Tibial nerve (tissue), 3 donors: ENCODE measurements around the gene PPP1R1B.

Experiments
- POLR2A ChIP-seq, 2 donors: fragments of 450-650 bp; IDR thresholded peaks; one replicate each; pipeline ENCODE4 v1.6.1; 2017; ENCODE audit warnings: antibody characterized with exemption in 2 of 2, mild to moderate bottlenecking in 2 of 2, moderate library complexity in 2 of 2
- TF ChIP-seq, protein P1 (sequence below), 5 experiments: fragments of 200-600 bp in 3 of 5; fragments of 450-650 bp in 2 of 5; sonication (generic) in 3 of 5; IDR thresholded peaks; one replicate each; pipeline ENCODE4 v1.5.1; 2016 to 2019; ENCODE audit warnings: antibody characterized with exemption in 5 of 5, mild to moderate bottlenecking in 3 of 5, moderate library complexity in 2 of 5

DNA sequence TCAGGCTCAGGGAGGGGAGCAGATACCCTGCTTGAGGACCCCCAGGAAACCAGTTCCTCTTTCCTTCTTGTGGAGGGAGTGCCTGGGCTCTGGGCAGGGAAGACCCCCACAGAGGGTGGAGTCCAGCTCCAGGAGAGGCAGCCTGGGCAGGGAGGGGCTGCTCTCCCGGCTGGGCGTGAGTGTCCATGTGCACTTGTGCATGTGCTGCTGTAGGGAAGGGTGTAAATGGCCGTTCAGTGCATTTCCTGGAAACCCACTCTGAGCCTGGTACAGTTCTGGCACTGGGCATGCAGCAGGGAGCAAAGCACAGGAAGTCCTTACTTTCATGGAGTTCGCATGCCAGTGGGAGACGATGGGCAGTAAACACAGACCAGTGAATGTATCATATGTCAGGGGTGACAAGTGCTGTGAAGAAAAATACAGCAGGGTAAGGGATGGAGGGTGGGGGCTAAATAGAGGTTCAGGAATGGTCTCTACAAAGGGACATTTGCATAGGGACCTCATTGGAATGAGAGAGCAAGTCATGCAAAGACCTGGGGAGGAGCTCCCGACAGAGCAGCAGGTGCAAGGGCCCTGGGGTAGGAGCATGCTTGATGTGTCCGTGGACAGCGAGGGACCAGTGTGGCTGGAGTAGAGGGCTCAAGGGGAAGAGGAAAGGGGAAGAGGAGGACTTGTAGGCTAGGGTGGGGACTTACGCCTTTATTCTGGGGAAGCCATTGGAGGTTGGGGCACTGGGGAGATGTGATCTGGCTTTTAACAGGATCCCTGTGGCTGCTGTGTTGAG, 15.7 kb downstream of the PPP1R1B start:
- TF ChIP-seq, protein P1, sequence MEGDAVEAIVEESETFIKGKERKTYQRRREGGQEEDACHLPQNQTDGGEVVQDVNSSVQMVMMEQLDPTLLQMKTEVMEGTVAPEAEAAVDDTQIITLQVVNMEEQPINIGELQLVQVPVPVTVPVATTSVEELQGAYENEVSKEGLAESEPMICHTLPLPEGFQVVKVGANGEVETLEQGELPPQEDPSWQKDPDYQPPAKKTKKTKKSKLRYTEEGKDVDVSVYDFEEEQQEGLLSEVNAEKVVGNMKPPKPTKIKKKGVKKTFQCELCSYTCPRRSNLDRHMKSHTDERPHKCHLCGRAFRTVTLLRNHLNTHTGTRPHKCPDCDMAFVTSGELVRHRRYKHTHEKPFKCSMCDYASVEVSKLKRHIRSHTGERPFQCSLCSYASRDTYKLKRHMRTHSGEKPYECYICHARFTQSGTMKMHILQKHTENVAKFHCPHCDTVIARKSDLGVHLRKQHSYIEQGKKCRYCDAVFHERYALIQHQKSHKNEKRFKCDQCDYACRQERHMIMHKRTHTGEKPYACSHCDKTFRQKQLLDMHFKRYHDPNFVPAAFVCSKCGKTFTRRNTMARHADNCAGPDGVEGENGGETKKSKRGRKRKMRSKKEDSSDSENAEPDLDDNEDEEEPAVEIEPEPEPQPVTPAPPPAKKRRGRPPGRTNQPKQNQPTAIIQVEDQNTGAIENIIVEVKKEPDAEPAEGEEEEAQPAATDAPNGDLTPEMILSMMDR (IDR thresholded peaks at IDR 0.05), result no peak
- no peak for TF ChIP-seq POLR2A (IDR thresholded peaks at IDR 0.05)
